ENCODE results near the gene SMIM5. TPM values are rescaled to one million over a fixed set of nuclear protein-coding genes. Genes with fewer than 3 reads are reported as not detected.
A peak's percentile ranks its signal among the peaks of the same experiment; 100 is the strongest.

Gene SMIM5
- polyA plus RNA-seq (2013, experiment 1 of 4) = not detected
- not detected for polyA plus RNA-seq (2013, experiment 2 of 4)
- not detected for polyA plus RNA-seq (2013, experiment 3 of 4)
- not detected for polyA plus RNA-seq (2013, experiment 4 of 4)

GRCh38 chr17:75632863-75633485 is at the start of gene SMIM5:
Gene SMIM5 (plus strand): TSS chr17:75633434. CDS start chr17:75640202, 6,768 bp downstream.
- H3K4me3 ChIP-seq (ENCODE audit: insufficient read depth, low read depth, low read length) = peak within 1 kb of the TSS; percentile 16
- H3K4me1 ChIP-seq (ENCODE audit: control insufficient read depth, insufficient read depth, low read length) = peaks cover 38% of the 10 kb centered on the region
- WGBS, 2 experiments = 21 to 24% methylated on average over 19 of the region's 19 CpGs
- H3K27me3 ChIP-seq (ENCODE audit: control insufficient read depth, insufficient read depth, low read length, poor library complexity, severe bottlenecking) = no peaks in the 10 kb centered on the region
- H3K9me3 ChIP-seq (ENCODE audit: control insufficient read depth, low read length) = no peaks in the 10 kb centered on the region
- H3K27ac ChIP-seq (ENCODE audit: insufficient read depth, low read depth, low read length, poor library complexity, severe bottlenecking) = peak within 1 kb of the TSS; percentile 79
- H3K36me3 ChIP-seq (ENCODE audit: control insufficient read depth, insufficient read depth, low read length) = no peaks in the 10 kb centered on the region

- no peak overlapping the region for H3K4me3 ChIP-seq (ENCODE audit: insufficient read depth, low read depth, low read length)
- 92 to 94% methylated on average over 7 of the region's 7 CpGs for WGBS, 2 experiments
- no peaks in the 10 kb centered on the region for H3K36me3 ChIP-seq (ENCODE audit: control insufficient read depth, insufficient read depth, low read length)
- no peaks in the 10 kb centered on the region for H3K9me3 ChIP-seq (ENCODE audit: control insufficient read depth, low read length)
- H3K27me3 ChIP-seq (ENCODE audit: control insufficient read depth, insufficient read depth, low read length, poor library complexity, severe bottlenecking) = peaks cover 27% of the 10 kb centered on the region
- H3K4me1 ChIP-seq (ENCODE audit: control insufficient read depth, insufficient read depth, low read length) = no peaks in the 10 kb centered on the region
- no peak overlapping the region for H3K27ac ChIP-seq (ENCODE audit: insufficient read depth, low read depth, low read length, poor library complexity, severe bottlenecking)
Observed at GRCh38 chr17:75584849-75585175, 48.4 kb upstream of the SMIM5 start.

GRCh38 chr17:75587675-75588595 is 45.3 kb upstream of the SMIM5 start, which contains the start of gene MYO15B:
Gene MYO15B (plus strand): TSS chr17:75587800. CDS start chr17:75588058, 258 bp downstream.
- Histone ChIP-seq H3K9me3 (ENCODE audit: control insufficient read depth, low read length) (no peaks in the 10 kb centered on the region), H3K27me3 (ENCODE audit: control insufficient read depth, insufficient read depth, low read length, poor library complexity, severe bottlenecking) (peaks cover 34% of the 10 kb centered on the region), H3K27ac (ENCODE audit: insufficient read depth, low read depth, low read length, poor library complexity, severe bottlenecking) (no peak within 1 kb of the TSS), H3K36me3 (ENCODE audit: control insufficient read depth, insufficient read depth, low read length) (no peaks in the 10 kb centered on the region), H3K4me1 (ENCODE audit: control insufficient read depth, insufficient read depth, low read length) (no peaks in the 10 kb centered on the region), H3K4me3 (ENCODE audit: insufficient read depth, low read depth, low read length) (peak within 1 kb of the TSS; percentile 36)
- 10 to 12% methylated on average over 82 of the region's 82 CpGs for WGBS, 2 experiments

- 14 to 15% methylated on average over 49 of the region's 49 CpGs for WGBS, 2 experiments
- Histone ChIP-seq H3K27ac (ENCODE audit: insufficient read depth, low read depth, low read length, poor library complexity, severe bottlenecking) (no peak overlapping the region), H3K36me3 (ENCODE audit: control insufficient read depth, insufficient read depth, low read length) (no peaks in the 10 kb centered on the region), H3K9me3 (ENCODE audit: control insufficient read depth, low read length) (no peaks in the 10 kb centered on the region), H3K4me3 (ENCODE audit: insufficient read depth, low read depth, low read length) (peak overlapping the region; percentile 36), H3K27me3 (ENCODE audit: control insufficient read depth, insufficient read depth, low read length, poor library complexity, severe bottlenecking) (peaks cover 34% of the 10 kb centered on the region), H3K4me1 (ENCODE audit: control insufficient read depth, insufficient read depth, low read length) (no peaks in the 10 kb centered on the region)
Observed at GRCh38 chr17:75588596-75589011, 44.6 kb upstream of the SMIM5 start.

GRCh38 chr17:75589012-75589918 is 44.0 kb upstream of the SMIM5 start:
- 10 to 12% methylated on average over 100 of the region's 100 CpGs for WGBS, 2 experiments
- no peaks in the 10 kb centered on the region for H3K4me1 ChIP-seq (ENCODE audit: control insufficient read depth, insufficient read depth, low read length)
- H3K27me3 ChIP-seq (ENCODE audit: control insufficient read depth, insufficient read depth, low read length, poor library complexity, severe bottlenecking) = peaks cover 34% of the 10 kb centered on the region
- no peaks in the 10 kb centered on the region for H3K36me3 ChIP-seq (ENCODE audit: control insufficient read depth, insufficient read depth, low read length)
- H3K4me3 ChIP-seq (ENCODE audit: insufficient read depth, low read depth, low read length) = peak overlapping the region; percentile 53
- no peak overlapping the region for H3K27ac ChIP-seq (ENCODE audit: insufficient read depth, low read depth, low read length, poor library complexity, severe bottlenecking)
- H3K9me3 ChIP-seq (ENCODE audit: control insufficient read depth, low read length) = no peaks in the 10 kb centered on the region

GRCh38 chr17:75589919-75590303 is 43.3 kb upstream of the SMIM5 start:
- H3K4me3 ChIP-seq (ENCODE audit: insufficient read depth, low read depth, low read length) = peak overlapping the region; percentile 53
- no peak overlapping the region for H3K27ac ChIP-seq (ENCODE audit: insufficient read depth, low read depth, low read length, poor library complexity, severe bottlenecking)
- no peaks in the 10 kb centered on the region for H3K36me3 ChIP-seq (ENCODE audit: control insufficient read depth, insufficient read depth, low read length)
- 85% methylated on average over 29 of the region's 29 CpGs for WGBS, 2 experiments
- H3K4me1 ChIP-seq (ENCODE audit: control insufficient read depth, insufficient read depth, low read length) = no peaks in the 10 kb centered on the region
- H3K27me3 ChIP-seq (ENCODE audit: control insufficient read depth, insufficient read depth, low read length, poor library complexity, severe bottlenecking) = peaks cover 34% of the 10 kb centered on the region
- no peaks in the 10 kb centered on the region for H3K9me3 ChIP-seq (ENCODE audit: control insufficient read depth, low read length)

- Histone ChIP-seq H3K4me3 (ENCODE audit: insufficient read depth, low read depth, low read length) (no peak overlapping the region), H3K27me3 (ENCODE audit: control insufficient read depth, insufficient read depth, low read length, poor library complexity, severe bottlenecking) (peaks cover 34% of the 10 kb centered on the region), H3K27ac (ENCODE audit: insufficient read depth, low read depth, low read length, poor library complexity, severe bottlenecking) (no peak overlapping the region), H3K36me3 (ENCODE audit: control insufficient read depth, insufficient read depth, low read length) (no peaks in the 10 kb centered on the region), H3K4me1 (ENCODE audit: control insufficient read depth, insufficient read depth, low read length) (no peaks in the 10 kb centered on the region), H3K9me3 (ENCODE audit: control insufficient read depth, low read length) (no peaks in the 10 kb centered on the region)
- 92 to 95% methylated on average over 8 of the region's 8 CpGs for WGBS, 2 experiments
Observed at GRCh38 chr17:75590314-75590761, 42.9 kb upstream of the SMIM5 start.

GRCh38 chr17:75590849-75591721 is 42.1 kb upstream of the SMIM5 start:
- Histone ChIP-seq H3K27me3 (ENCODE audit: control insufficient read depth, insufficient read depth, low read length, poor library complexity, severe bottlenecking) (peaks cover 34% of the 10 kb centered on the region), H3K27ac (ENCODE audit: insufficient read depth, low read depth, low read length, poor library complexity, severe bottlenecking) (no peak overlapping the region), H3K4me3 (ENCODE audit: insufficient read depth, low read depth, low read length) (no peak overlapping the region), H3K4me1 (ENCODE audit: control insufficient read depth, insufficient read depth, low read length) (no peaks in the 10 kb centered on the region), H3K9me3 (ENCODE audit: control insufficient read depth, low read length) (no peaks in the 10 kb centered on the region), H3K36me3 (ENCODE audit: control insufficient read depth, insufficient read depth, low read length) (no peaks in the 10 kb centered on the region)
- 91 to 92% methylated on average over 12 of the region's 12 CpGs for WGBS, 2 experiments

GRCh38 chr17:75591722-75592302 is 41.4 kb upstream of the SMIM5 start:
- Histone ChIP-seq H3K4me3 (ENCODE audit: insufficient read depth, low read depth, low read length) (no peak overlapping the region), H3K36me3 (ENCODE audit: control insufficient read depth, insufficient read depth, low read length) (no peaks in the 10 kb centered on the region), H3K27ac (ENCODE audit: insufficient read depth, low read depth, low read length, poor library complexity, severe bottlenecking) (no peak overlapping the region), H3K9me3 (ENCODE audit: control insufficient read depth, low read length) (no peaks in the 10 kb centered on the region), H3K27me3 (ENCODE audit: control insufficient read depth, insufficient read depth, low read length, poor library complexity, severe bottlenecking) (peaks cover 33% of the 10 kb centered on the region), H3K4me1 (ENCODE audit: control insufficient read depth, insufficient read depth, low read length) (no peaks in the 10 kb centered on the region)
- WGBS, 2 experiments = 87 to 90% methylated on average over 7 of the region's 7 CpGs

Measured in ectodermal cell (in vitro differentiated cells).